Measurements from ENCODE around the gene TNRC18.
"Not testable (repeated sequence)": the region's sequence is repeated elsewhere in the genome, so short reads cannot be mapped to it uniquely, and the experiment has no call there.

TNRC18 gene

GRCh38 chr7:5312276-5313070 lies 111.2 kb downstream of the TNRC18 start:
- not testable (repeated sequence) for DNase-seq

- no peak for DNase-seq
Observed at GRCh38 chr7:5310822-5311405, 112.7 kb downstream of the TNRC18 start.

- no peak for DNase-seq
Observed at GRCh38 chr7:5309146-5309545, 114.5 kb downstream of the TNRC18 start.

GRCh38 chr7:5307221-5308142 lies 116.2 kb downstream of the TNRC18 start:
- DNase-seq = not testable (repeated sequence)

- DNase-seq = not testable (repeated sequence)
Observed at GRCh38 chr7:5305050-5305449, 118.6 kb downstream of the TNRC18 start.

GRCh38 chr7:5303591-5304505 lies 119.8 kb downstream of the TNRC18 start:
- no peak for DNase-seq

GRCh38 chr7:5303061-5303460 lies 120.6 kb downstream of the TNRC18 start:
- DNase-seq = no peak

- DNase-seq = no peak
Observed at GRCh38 chr7:5302577-5302976, 121.1 kb downstream of the TNRC18 start.

- DNase-seq = no peak
Observed at GRCh38 chr7:5300366-5300765, 123.3 kb downstream of the TNRC18 start.

- DNase-seq = no peak
Observed at GRCh38 chr7:5296611-5297226, 126.9 kb downstream of the TNRC18 start.

GRCh38 chr7:5296015-5296610 lies 127.5 kb downstream of the TNRC18 start:
- no peak for DNase-seq

- no peak for DNase-seq
Observed at GRCh38 chr7:5295039-5296014, 128.3 kb downstream of the TNRC18 start.

- DNase-seq = no peak
Observed at GRCh38 chr7:5294169-5294987, 129.3 kb downstream of the TNRC18 start.

GRCh38 chr7:5291711-5292335 lies 131.8 kb downstream of the TNRC18 start:
- DNase-seq = not testable (repeated sequence)

- DNase-seq = no peak
Observed at GRCh38 chr7:5291301-5291700, 132.3 kb downstream of the TNRC18 start.

GRCh38 chr7:5289355-5289754 lies 134.3 kb downstream of the TNRC18 start:
- DNase-seq = no peak

GRCh38 chr7:5288560-5288959 lies 135.1 kb downstream of the TNRC18 start:
- not testable (repeated sequence) for DNase-seq

GRCh38 chr7:5287802-5288201 lies 135.8 kb downstream of the TNRC18 start:
- DNase-seq = no peak

GRCh38 chr7:5287373-5287772 lies 136.3 kb downstream of the TNRC18 start:
- DNase-seq = not testable (repeated sequence)

Data from NCI-H1092 treated with DMSO at 0.1 percent for 48 hours (cell line).